HepG2 (cell line): ENCODE data around the gene SRBD1. TPM values are rescaled to one million over a fixed set of nuclear protein-coding genes. Genes with fewer than 3 reads are reported as not detected.
A peak's percentile ranks its signal among the peaks of the same experiment; 100 is the strongest.

ENCODE experiments used
- ATAC-seq: fragments of 200-7000 bp; cut with Tn5 transposase; 3 replicates; pipeline ENCODE4 v1.9.1; 2020; ENCODE audit warnings: mild to moderate bottlenecking, moderate library complexity
- BruUV-seq: library from RNA; stranded (reverse); fragments of 400-500 nt; replicated peaks from 2 replicates; lab custom pipeline; 2021; lab: Mats Ljungman, UMichigan
- CTCF ChIA-PET: fragments of 300-600 bp; formaldehyde crosslinking; extraction: SDS; loops from one replicate; lab custom pipeline; 2021; ENCODE audit warnings: low total read pairs, inconsistent platforms, low intra/inter-chr PET ratio; lab: Yijun Ruan, JAX
- POLR2A ChIA-PET: fragments of 350-600 bp; sonication (Branson Sonifier 250); formaldehyde crosslinking; loops from one replicate; lab custom pipeline; 2020; ENCODE audit warnings: antibody characterized with exemption, inconsistent platforms; lab: Yijun Ruan, JAX
- DNase-seq: peaks from one replicate; pipeline ENCODE4 v3.0.0-alpha.2; 2015; ENCODE audit warnings: low spot score
- FAIRE-seq: peaks from 3 replicates; lab custom pipeline; 2011; peaks lifted over from hg19 to GRCh38; lab: Jason Lieb, UNC
- H2AFZ ChIP-seq: one replicate; pipeline ENCODE4 v1.6.1; 2011; ENCODE audit warnings: low read length, inconsistent platforms
- H3K27ac ChIP-seq: fragments of 300-600 bp; 3 replicates; pipeline ENCODE4 v1.8.0; 2011; ENCODE audit warnings: mixed run types, mild to moderate bottlenecking, mixed read lengths, low read length, inconsistent platforms; ENCODE audit not compliant: insufficient read depth; ENCODE audit errors: extremely low read length
- H3K27me3 ChIP-seq, 2 experiments: fragments of 200-600 bp in 1 of 2; 2 replicates in 1 of 2; 3 replicates in 1 of 2; pipeline versions ENCODE4 v1.6.0 to v1.8.0; 2011; ENCODE audit warnings: low read length in 2 of 2, mild to moderate bottlenecking in 2 of 2, moderate library complexity in 2 of 2, inconsistent platforms in 1 of 2; ENCODE audit not compliant: insufficient read depth in 2 of 2, control insufficient read depth in 1 of 2
- H3K36me3 ChIP-seq, 2 experiments: fragments of 200-600 bp in 1 of 2; replicated peaks in 1 of 2; 2 replicates in 1 of 2; 3 replicates in 1 of 2; pipeline versions ENCODE4 v1.5.1 to v1.8.0; 2011; ENCODE audit warnings: low read length in 2 of 2, inconsistent platforms in 1 of 2; ENCODE audit not compliant: insufficient read depth in 2 of 2, control insufficient read depth in 1 of 2
- H3K4me1 ChIP-seq: 2 replicates; pipeline ENCODE4 v1.5.1; 2012; ENCODE audit warnings: low read length, inconsistent platforms; ENCODE audit not compliant: insufficient read depth
- H3K4me2 ChIP-seq: 2 replicates; pipeline ENCODE4 v1.6.0; 2011; ENCODE audit warnings: low read depth, low read length, inconsistent platforms
- H3K4me3 ChIP-seq, 3 experiments: fragments of 200-600 bp in 1 of 3; sonication (generic), shearing (Covaris generic) in 1 of 3; replicated peaks in 1 of 3; 2 replicates each; pipeline ENCODE4 v1.5.1; 2011 to 2016; ENCODE audit warnings: low read length in 3 of 3, inconsistent platforms in 2 of 3, low read depth in 2 of 3, mild to moderate bottlenecking in 2 of 3, control low read depth in 1 of 3, mixed read lengths in 1 of 3; ENCODE audit not compliant: insufficient read depth in 1 of 3
- H3K79me2 ChIP-seq: one replicate; pipeline ENCODE4 v1.6.1; 2011; ENCODE audit warnings: low read length, inconsistent platforms; ENCODE audit not compliant: insufficient read depth
- H3K9ac ChIP-seq: 2 replicates; pipeline ENCODE4 v1.6.0; 2011; ENCODE audit warnings: mild to moderate bottlenecking, low read depth, low read length, inconsistent platforms; ENCODE audit not compliant: insufficient read depth
- H3K9me3 ChIP-seq: 2 replicates; pipeline ENCODE4 v1.5.1; 2012; ENCODE audit warnings: mild to moderate bottlenecking, low read length
- H4K20me1 ChIP-seq: 2 replicates; pipeline ENCODE4 v1.6.0; 2011; ENCODE audit warnings: inconsistent platforms, mild to moderate bottlenecking, low read length, moderate library complexity; ENCODE audit not compliant: insufficient read depth
- CREB1 ChIP-seq, 2 experiments: fragments of 450-650 bp in 1 of 2; IDR thresholded peaks; 2 replicates each; pipeline ENCODE4 v1.6.1; 2016 to 2017; ENCODE audit warnings: control low read depth in 1 of 2, mild to moderate bottlenecking in 1 of 2, missing compliant biosample characterization in 1 of 2, missing genetic modification characterization in 1 of 2
- JARID2 ChIP-seq: sonication (generic); formaldehyde crosslinking; IDR thresholded peaks from 2 replicates; pipeline ENCODE4 v1.8.1; 2023; ENCODE audit warnings: missing genetic modification reagents, inconsistent platforms; ENCODE audit not compliant: insufficient replicate concordance
- KLF16 ChIP-seq, 2 experiments: sonication (generic) in 1 of 2; formaldehyde crosslinking in 1 of 2; IDR thresholded peaks; 2 replicates each; pipeline versions ENCODE4 v1.6.1 to v1.8.0; 2016 to 2023; ENCODE audit warnings: missing genetic modification reagents in 2 of 2, missing compliant biosample characterization in 1 of 2
- MTF2 ChIP-seq: sonication (generic); formaldehyde crosslinking; IDR thresholded peaks from 2 replicates; pipeline ENCODE4 v1.5.0; 2020; ENCODE audit warnings: missing genetic modification reagents, borderline replicate concordance
- RBFOX2 ChIP-seq: fragments of 200-400 bp; formaldehyde crosslinking; IDR thresholded peaks from 2 replicates; pipeline ENCODE4 v1.6.1; 2017; ENCODE audit warnings: low read depth, mild to moderate bottlenecking, low read length
- TFDP1 ChIP-seq: IDR thresholded peaks from 2 replicates; pipeline ENCODE4 v1.6.1; 2016; ENCODE audit warnings: missing compliant biosample characterization, missing genetic modification reagents, borderline replicate concordance
- ZNF121 ChIP-seq: sonication (generic); formaldehyde crosslinking; IDR thresholded peaks from 2 replicates; pipeline ENCODE4 v1.5.0; 2020; ENCODE audit warnings: mild to moderate bottlenecking, missing genetic modification reagents
- ZNF781 ChIP-seq: sonication (generic); formaldehyde crosslinking; IDR thresholded peaks from 2 replicates; pipeline ENCODE4 v1.5.1; 2020; ENCODE audit warnings: borderline replicate concordance, mild to moderate bottlenecking, missing genetic modification reagents; ENCODE audit errors: not compliant biosample characterization
- WGBS: methylation state at CpG from one replicate; pipeline ENCODE4 v1.1.6; 2017; ENCODE audit warnings: low lambda C conversion rate; 5-methylcytosine and 5-hydroxymethylcytosine counted together
- in situ Hi-C: cut with HindIII; loops from 2 replicates; pipeline ENCODE4 v1.10.0; 2017; ENCODE audit warnings: low pct_unique_long_range_greater_than_20kb; ENCODE audit not compliant: extremely low pct_ligation_motif_present
- intact Hi-C: fragments of 100-400 bp; cut with micrococcal nuclease; formaldehyde crosslinking; loops from one replicate; pipeline ENCODE4 v1.10.0; 2022; ENCODE audit not compliant: unreplicated experiment
- polyA plus RNA-seq, 8 experiments: library from polyadenylated mRNA; depleted of rRNA in 3 of 8; stranded (reverse) in 7 of 8; unstranded in 1 of 8; fragments of >200 nt; fragmentation: Illumina TruSeq in 4 of 8; extraction: Trizol in 4 of 8; gene quantifications; 2 replicates each; pipeline versions ENCODE4 v1.2.1 to v1.2.3, GENCODE V29; 2011 to 2016; ENCODE audit warnings: low read depth in 4 of 8, missing spikeins in 1 of 8, mixed read lengths in 1 of 8; ENCODE audit not compliant: insufficient read depth in 1 of 8
- total RNA-seq, 5 experiments: library from RNA; depleted of rRNA; stranded (reverse); fragments of >200 nt; fragmentation: Illumina TruSeq; extraction: Trizol; gene quantifications; 2 replicates each; pipeline ENCODE4 v1.2.3, GENCODE V29; 2016; ENCODE audit warnings: low read depth in 1 of 5

SRBD1 gene
- total and polyA plus RNA-seq, 2 of the 13 experiments (the other 11 are each of a cell fraction or from before 2014, with no cell fraction given) = 3.2 to 23.9 TPM

- no peak overlapping the region for H3K27ac ChIP-seq
- DNase-seq = no peak
- ChIA-PET CTCF (no interaction called here), POLR2A (no interaction called here)
- no peak overlapping the region for H2AFZ ChIP-seq
- H3K9ac ChIP-seq = no peak overlapping the region
- H3K36me3 ChIP-seq = no peaks in the 10 kb centered on the region
- H3K4me2 ChIP-seq = no peak overlapping the region
- H3K4me1 ChIP-seq = peaks cover 26% of the 10 kb centered on the region
- 97% methylated on average over 4 of the region's 4 CpGs for WGBS
- no peaks in the 10 kb centered on the region for H3K27me3 ChIP-seq
- H3K79me2 ChIP-seq = no peaks in the 10 kb centered on the region
- H3K9me3 ChIP-seq = no peaks in the 10 kb centered on the region
- no peak overlapping the region for H3K4me3 ChIP-seq
- BruUV-seq = no TSS peak
- FAIRE-seq = no peak
- intact Hi-C loops (no loop called here), in situ Hi-C loops (no loop called here)
- TF ChIP-seq TFDP1 (CRISPR knock-in tag) = no peak
- TF ChIP-seq CREB1 (IDR thresholded peaks at IDR 0.05) = no peak
- 0 out of 2 replicates have a peak, but pooled peaks have one; percentile 12 for TF ChIP-seq CREB1 (CRISPR knock-in tag; IDR thresholded peaks at IDR 0.05)
- no peak for TF ChIP-seq JARID2 (CRISPR knock-in tag)
- no peak for TF ChIP-seq RBFOX2
- no peak for TF ChIP-seq MTF2 (CRISPR knock-in tag)
- TF ChIP-seq ZNF781 (CRISPR knock-in tag) = no peak
- TF ChIP-seq ZNF121 = 0 out of 2 replicates have a peak, but pooled peaks have one; percentile 40
- TF ChIP-seq KLF16 (CRISPR knock-in tag; IDR thresholded peaks at IDR 0.05) = no peak
- peaks cover 11% of the 10 kb centered on the region for H4K20me1 ChIP-seq
- ATAC-seq = no peak
These were observed 142.8 kb downstream of the SRBD1 start for GRCh38 chr2:45468279-45468678.
